IMR-90 (cell line): ENCODE results near the gene RNF114. TPM values are rescaled to one million over a fixed set of nuclear protein-coding genes. Genes with fewer than 3 reads are reported as not detected.

Experiments used
- ATAC-seq: fragments of 200-7000 bp; cut with Tn5 transposase; 2 replicates; pipeline ENCODE4 v1.9.1; 2020; ENCODE audit warnings: low read depth, mild to moderate bottlenecking, moderate library complexity
- BruUV-seq: library from RNA; stranded (reverse); fragments of 400-500 nt; replicated peaks from 2 replicates; lab custom pipeline; 2021; lab: Mats Ljungman, UMichigan
- CTCF ChIA-PET: fragments of 300-600 bp; formaldehyde crosslinking; extraction: SDS; loops from one replicate; lab custom pipeline; 2021; ENCODE audit warnings: antibody characterized with exemption; lab: Yijun Ruan, JAX
- POLR2A ChIA-PET: fragments of 300-600 bp; sonication (Branson Sonifier 250); formaldehyde crosslinking; loops from one replicate; lab custom pipeline; 2022; ENCODE audit warnings: antibody characterized with exemption; ENCODE audit not compliant: unreplicated experiment; lab: Charles Lee
- DNase-seq: peaks from one replicate; pipeline ENCODE4 v3.0.0; 2013
- H2AFZ ChIP-seq: replicated peaks from 2 replicates; pipeline ENCODE3; 2013; ENCODE audit warnings: low read length, mild to moderate bottlenecking; ENCODE audit not compliant: poor library complexity
- H2AK5ac ChIP-seq: 2 replicates; pipeline ENCODE4 v1.6.1; 2013; ENCODE audit warnings: low read depth, low read length, inconsistent platforms
- H2AK9ac ChIP-seq: replicated peaks from 2 replicates; pipeline ENCODE3; 2013; ENCODE audit warnings: mild to moderate bottlenecking, low read depth, low read length, moderate library complexity; ENCODE audit not compliant: poor library complexity
- H2BK120ac ChIP-seq: 2 replicates; pipeline ENCODE4 v1.6.1; 2013; ENCODE audit warnings: low read depth, low read length, inconsistent platforms
- H2BK15ac ChIP-seq: 3 replicates; pipeline ENCODE4 v1.6.1; 2013; ENCODE audit warnings: low read depth, low read length, inconsistent platforms
- H2BK20ac ChIP-seq: 2 replicates; pipeline ENCODE4 v1.6.1; 2013; ENCODE audit warnings: low read depth, mild to moderate bottlenecking, inconsistent platforms, low read length, moderate library complexity
- H2BK5ac ChIP-seq: 2 replicates; pipeline ENCODE4 v1.6.1; 2013; ENCODE audit warnings: mild to moderate bottlenecking, low read depth, low read length, inconsistent platforms; ENCODE audit not compliant: poor library complexity, severe bottlenecking
- H3K14ac ChIP-seq: replicated peaks from 2 replicates; pipeline ENCODE4 v1.6.1; 2013; ENCODE audit warnings: low read depth, low read length, inconsistent platforms
- H3K18ac ChIP-seq: 2 replicates; pipeline ENCODE4 v1.6.1; 2013; ENCODE audit warnings: low read depth, low read length, control low read depth
- H3K23ac ChIP-seq: 2 replicates; pipeline ENCODE4 v1.6.1; 2013; ENCODE audit warnings: low read depth, low read length, inconsistent platforms
- H3K27ac ChIP-seq: 2 replicates; pipeline ENCODE4 v1.5.1; 2013; ENCODE audit warnings: mild to moderate bottlenecking, control low read depth, low read length; ENCODE audit not compliant: insufficient read depth
- H3K27me3 ChIP-seq: 2 replicates; pipeline ENCODE4 v1.6.1; 2013; ENCODE audit warnings: low read length; ENCODE audit not compliant: control insufficient read depth, insufficient read depth
- H3K36me3 ChIP-seq: 2 replicates; pipeline ENCODE4 v1.6.1; 2013; ENCODE audit warnings: low read length, mixed read lengths; ENCODE audit not compliant: control insufficient read depth, insufficient read depth
- H3K4ac ChIP-seq: 2 replicates; pipeline ENCODE4 v1.6.1; 2013; ENCODE audit warnings: low read depth, low read length, inconsistent platforms
- H3K4me1 ChIP-seq: 2 replicates; pipeline ENCODE4 v1.6.1; 2013; ENCODE audit warnings: low read length, mixed read lengths; ENCODE audit not compliant: control insufficient read depth, insufficient read depth
- H3K4me2 ChIP-seq: 2 replicates; pipeline ENCODE4 v1.6.1; 2013; ENCODE audit warnings: low read depth, mild to moderate bottlenecking, control low read depth, low read length, moderate library complexity
- H3K4me3 ChIP-seq: 2 replicates; pipeline ENCODE4 v1.5.1; 2013; ENCODE audit warnings: low read depth, mild to moderate bottlenecking, control low read depth, low read length, moderate library complexity; ENCODE audit not compliant: insufficient read depth
- H3K56ac ChIP-seq: 2 replicates; pipeline ENCODE4 v1.6.1; 2013; ENCODE audit warnings: low read length, inconsistent platforms; ENCODE audit not compliant: insufficient read depth; ENCODE audit errors: extremely low read depth
- H3K79me1 ChIP-seq, 2 experiments: 2 replicates each; pipeline ENCODE4 v1.6.1; 2013; ENCODE audit warnings: low read length in 2 of 2, inconsistent platforms in 1 of 2, low read depth in 1 of 2
- H3K9ac ChIP-seq: 2 replicates; pipeline ENCODE4 v1.6.1; 2013; ENCODE audit warnings: low read depth, low read length, control low read depth
- H3K9me1 ChIP-seq: 2 replicates; pipeline ENCODE4 v1.6.1; 2013; ENCODE audit warnings: low read length, inconsistent platforms; ENCODE audit not compliant: insufficient read depth
- H3K9me3 ChIP-seq: 2 replicates; pipeline ENCODE4 v1.6.1; 2013; ENCODE audit warnings: low read length; ENCODE audit not compliant: control insufficient read depth, insufficient read depth
- H4K20me1 ChIP-seq: 2 replicates; pipeline ENCODE4 v1.6.1; 2013; ENCODE audit warnings: low read length, inconsistent platforms; ENCODE audit not compliant: insufficient read depth
- H4K5ac ChIP-seq: 2 replicates; pipeline ENCODE4 v1.6.1; 2013; ENCODE audit warnings: mild to moderate bottlenecking, low read depth, low read length, control low read depth
- H4K8ac ChIP-seq, 2 experiments: 2 replicates each; pipeline ENCODE4 v1.6.1; 2013; ENCODE audit warnings: low read depth in 2 of 2, low read length in 2 of 2, control low read depth in 1 of 2, inconsistent platforms in 1 of 2
- H4K91ac ChIP-seq: 2 replicates; pipeline ENCODE4 v1.6.1; 2013; ENCODE audit warnings: low read depth, low read length, inconsistent platforms; ENCODE audit not compliant: insufficient read depth
- BHLHE40 ChIP-seq: fragments of 150-350 bp; IDR thresholded peaks from 2 replicates; pipeline ENCODE4 v1.6.1; 2016; ENCODE audit warnings: mild to moderate bottlenecking, low read depth, low read length
- CHD1 ChIP-seq: IDR thresholded peaks from 2 replicates; pipeline ENCODE4 v1.6.1; 2012; ENCODE audit warnings: low read depth, low read length, improper control_type of control experiment
- FOS ChIP-seq: fragments of 150-350 bp; IDR thresholded peaks from 2 replicates; pipeline ENCODE4 v1.6.1; 2016; ENCODE audit warnings: low read depth, low read length
- MAFK ChIP-seq: IDR thresholded peaks from 2 replicates; pipeline ENCODE4 v1.6.1; 2012; ENCODE audit warnings: low read depth, low read length, improper control_type of control experiment
- MAZ ChIP-seq: IDR thresholded peaks from 2 replicates; pipeline ENCODE4 v1.6.1; 2012; ENCODE audit warnings: low read depth, mild to moderate bottlenecking, low read length, improper control_type of control experiment, moderate library complexity, borderline replicate concordance
- NFE2L2 ChIP-seq: fragments of 150-350 bp; IDR thresholded peaks from 2 replicates; pipeline ENCODE4 v1.6.1; 2016; ENCODE audit warnings: low read depth, mild to moderate bottlenecking, low read length
- POLR2A ChIP-seq: IDR thresholded peaks from 2 replicates; pipeline ENCODE4 v1.6.1; 2012; ENCODE audit warnings: mild to moderate bottlenecking, low read depth, low read length
- RAD21 ChIP-seq: IDR thresholded peaks from 2 replicates; pipeline ENCODE4 v1.6.1; 2012; ENCODE audit warnings: low read length, improper control_type of control experiment
- RCOR1 ChIP-seq: IDR thresholded peaks from 2 replicates; pipeline ENCODE4 v1.6.1; 2012; ENCODE audit warnings: mild to moderate bottlenecking, low read length, improper control_type of control experiment; ENCODE audit not compliant: insufficient replicate concordance
- RFX5 ChIP-seq: IDR thresholded peaks from 2 replicates; pipeline ENCODE4 v1.8.0; 2012; ENCODE audit warnings: low read depth, mild to moderate bottlenecking, low read length, moderate library complexity
- SMC3 ChIP-seq: fragments of 150-350 bp; IDR thresholded peaks from 2 replicates; pipeline ENCODE4 v1.6.1; 2016; ENCODE audit warnings: low read depth, mild to moderate bottlenecking, antibody characterized with exemption, low read length, moderate library complexity
- WGBS, 2 experiments: methylation state at CpG; one replicate each; pipeline versions ENCODE4 v1.1.5 to v1.1.7; 2013; ENCODE audit warnings: missing lambda C conversion rate in 2 of 2; ENCODE audit not compliant: insufficient read length in 1 of 2; ENCODE audit errors: extremely low coverage in 2 of 2; 5-methylcytosine and 5-hydroxymethylcytosine counted together
- dilution Hi-C: fragments of 300-500 bp; cut with HindIII; formaldehyde crosslinking; loops from one replicate; pipeline ENCODE4 v1.14.3; 2018; ENCODE audit warnings: low sequenced_read_pairs; ENCODE audit not compliant: unreplicated experiment
- in situ Hi-C: fragments of 300-500 bp; cut with MboI; formaldehyde crosslinking; loops from 3 replicates; pipeline ENCODE4 v1.14.3; 2019; ENCODE audit warnings: low sequenced_read_pairs, inconsistent platforms, mixed read lengths
- intact Hi-C: fragments of 100-400 bp; cut with micrococcal nuclease; formaldehyde crosslinking; loops from 2 replicates; pipeline ENCODE4 v1.10.0; 2022
- polyA plus RNA-seq, 3 experiments: library from polyadenylated mRNA; depleted of rRNA; stranded (reverse); fragments of >200 nt; gene quantifications; 2 replicates each; pipeline ENCODE4 v1.2.3, GENCODE V29; 2012; ENCODE audit warnings: low replicate concordance in 1 of 3
- total RNA-seq: library from RNA; depleted of rRNA; stranded (reverse); fragments of >200 nt; gene quantifications from 2 replicates; pipeline ENCODE4 v1.2.3, GENCODE V29; 2012
- TF ChIP-seq, protein P1 (sequence below): fragments of 150-350 bp; IDR thresholded peaks from 2 replicates; pipeline ENCODE4 v1.6.1; 2017; ENCODE audit warnings: mild to moderate bottlenecking, antibody characterized with exemption, low read length, low read depth
- TF ChIP-seq, protein P2 (sequence below): fragments of 150-350 bp; IDR thresholded peaks from 2 replicates; pipeline ENCODE4 v1.6.1; 2016; ENCODE audit warnings: low read depth, mild to moderate bottlenecking, low read length, moderate library complexity, borderline replicate concordance

Gene RNF114
- total and polyA plus RNA-seq, 2 of the 4 experiments (the other 2 are of a cell fraction): 44.6 to 62.3 TPM

DNA sequence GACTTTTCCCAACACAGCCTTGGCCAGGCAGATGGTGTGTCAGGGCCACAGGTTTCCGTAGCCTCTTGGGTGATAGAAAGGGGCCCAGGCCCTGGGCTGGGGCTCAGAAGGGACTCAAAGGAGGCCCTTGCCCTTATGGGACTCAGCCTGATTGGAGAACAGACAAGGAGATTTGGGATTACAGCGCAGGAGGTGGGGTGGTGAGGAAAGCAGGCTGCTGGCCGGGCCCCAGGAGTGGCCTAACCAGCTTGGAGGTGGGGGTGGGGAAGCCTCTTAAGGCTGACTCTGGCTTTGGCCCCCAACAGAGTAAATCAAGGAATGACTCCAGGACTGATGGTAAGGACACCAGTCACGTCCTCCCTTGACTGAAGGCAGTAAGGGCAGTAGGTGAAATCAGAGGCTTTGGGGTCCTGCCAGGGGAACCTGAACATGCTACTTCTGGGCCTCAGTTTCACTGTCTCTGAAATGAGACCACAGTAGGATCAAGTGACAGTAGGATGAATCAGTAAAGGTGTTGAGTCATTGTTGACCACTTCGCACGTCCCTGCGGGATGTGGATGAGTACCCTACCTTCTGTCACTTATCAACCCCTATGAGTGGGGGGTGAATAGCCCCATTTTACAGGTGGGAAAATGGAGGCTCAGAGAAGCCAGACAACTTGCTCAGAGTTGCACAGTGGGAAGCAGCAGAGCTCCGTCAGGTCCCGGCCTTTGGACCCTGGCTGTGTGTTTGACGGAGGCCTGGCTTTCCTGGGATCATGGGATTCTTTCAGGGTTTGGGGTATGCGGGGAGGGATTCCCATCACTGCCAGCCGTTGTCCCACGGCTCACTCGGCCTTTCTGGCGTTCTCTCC lies 51.0 kb downstream of the RNF114 start:
- H3K18ac ChIP-seq: no peak overlapping the region
- no peaks in the 10 kb centered on the region for H3K27me3 ChIP-seq
- WGBS, 2 experiments: 67% methylated on average over 7 of the region's 15 CpGs; no CpG with 5 or more reads in 1 of the 2 experiments
- ChIA-PET CTCF (interaction anchor here (1.0 kb wide), 1 partner anchor 84 kb away, joined by 5 read pairs; no protein-coding TSS in a partner anchor), POLR2A (interaction anchor here (0.5 kb wide), 1 partner anchor 318 kb away, joined by 3 read pairs; no protein-coding TSS in a partner anchor)
- H3K27ac ChIP-seq: peak overlapping the region; percentile 45
- peak; percentile 50 for DNase-seq
- no peak overlapping the region for H4K5ac ChIP-seq
- H2BK120ac ChIP-seq: peak overlapping the region; percentile 70; the same call in 1 of the 2 replicates
- H3K9me1 ChIP-seq: peaks cover 31% of the 10 kb centered on the region
- peak overlapping the region; percentile 72 for H3K4ac ChIP-seq
- peaks cover 15% of the 10 kb centered on the region for H3K36me3 ChIP-seq
- peak overlapping the region; percentile 86 for H2AK9ac ChIP-seq
- H2BK15ac ChIP-seq: peak overlapping the region; percentile 31; the same call in 1 of the 3 replicates
- H2AK5ac ChIP-seq: peak overlapping the region; percentile 94; the same call in 1 of the 2 replicates
- peaks cover 48% of the 10 kb centered on the region for H3K4me1 ChIP-seq
- peak overlapping the region in 1 of 2 experiments; percentile 50; a peak in 1 of 4 replicates for H4K8ac ChIP-seq
- no peak overlapping the region for H3K4me3 ChIP-seq
- in situ Hi-C loops (no loop called here), intact Hi-C loops (no loop called here), dilution Hi-C loops (no loop called here)
- no peak overlapping the region for H3K9ac ChIP-seq
- no peaks in the 10 kb centered on the region for H3K9me3 ChIP-seq
- BruUV-seq: no TSS peak
- H3K4me2 ChIP-seq: no peak overlapping the region
- peaks cover 8 to 64% of the 10 kb centered on the region in 2 experiments; a peak in 3 of 4 replicates for H3K79me1 ChIP-seq
- ATAC-seq: no peak
- H3K56ac ChIP-seq: no peak overlapping the region
- H4K20me1 ChIP-seq: peaks cover 7% of the 10 kb centered on the region
- no peak overlapping the region for H3K14ac ChIP-seq
- peak overlapping the region; percentile 27 for H2BK5ac ChIP-seq
- H4K91ac ChIP-seq: peak overlapping the region; percentile 39; the same call in 1 of the 2 replicates
- no peak overlapping the region for H2AFZ ChIP-seq
- peak overlapping the region; percentile 56; the same call in 1 of the 2 replicates for H3K23ac ChIP-seq
- 0 out of 2 replicates have a peak overlapping the region, but pooled peaks have one; percentile 4 for H2BK20ac ChIP-seq
- TF ChIP-seq CHD1 (no peak), MAZ (0 out of 2 replicates have a peak, but pooled peaks have one; percentile 8), SMC3 (no peak), FOS (peak; percentile 16; the same call in 1 of the 2 replicates), RFX5 (no peak), POLR2A (peak; percentile 6; the same call in 1 of the 2 replicates), RAD21 (no peak), BHLHE40 (no peak), MAFK (no peak), NFE2L2 (no peak), RCOR1 (peak; percentile 48)
- TF ChIP-seq, protein P1, sequence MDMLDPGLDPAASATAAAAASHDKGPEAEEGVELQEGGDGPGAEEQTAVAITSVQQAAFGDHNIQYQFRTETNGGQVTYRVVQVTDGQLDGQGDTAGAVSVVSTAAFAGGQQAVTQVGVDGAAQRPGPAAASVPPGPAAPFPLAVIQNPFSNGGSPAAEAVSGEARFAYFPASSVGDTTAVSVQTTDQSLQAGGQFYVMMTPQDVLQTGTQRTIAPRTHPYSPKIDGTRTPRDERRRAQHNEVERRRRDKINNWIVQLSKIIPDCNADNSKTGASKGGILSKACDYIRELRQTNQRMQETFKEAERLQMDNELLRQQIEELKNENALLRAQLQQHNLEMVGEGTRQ: no peak
- TF ChIP-seq, protein P2, sequence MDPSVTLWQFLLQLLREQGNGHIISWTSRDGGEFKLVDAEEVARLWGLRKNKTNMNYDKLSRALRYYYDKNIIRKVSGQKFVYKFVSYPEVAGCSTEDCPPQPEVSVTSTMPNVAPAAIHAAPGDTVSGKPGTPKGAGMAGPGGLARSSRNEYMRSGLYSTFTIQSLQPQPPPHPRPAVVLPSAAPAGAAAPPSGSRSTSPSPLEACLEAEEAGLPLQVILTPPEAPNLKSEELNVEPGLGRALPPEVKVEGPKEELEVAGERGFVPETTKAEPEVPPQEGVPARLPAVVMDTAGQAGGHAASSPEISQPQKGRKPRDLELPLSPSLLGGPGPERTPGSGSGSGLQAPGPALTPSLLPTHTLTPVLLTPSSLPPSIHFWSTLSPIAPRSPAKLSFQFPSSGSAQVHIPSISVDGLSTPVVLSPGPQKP: no peak
